ENCODE data around the gene HAPSTR1. TPM values are rescaled to one million over a fixed set of nuclear protein-coding genes. Genes with fewer than 3 reads are reported as not detected.
"Not testable (repeated sequence)": the region's sequence is repeated elsewhere in the genome, so short reads cannot be mapped to it uniquely, and the experiment has no call there.

HAPSTR1 gene
- total and polyA plus RNA-seq, 2 of the 4 experiments (the other 2 are of a cell fraction): 22.2 to 56.5 TPM

DNA sequence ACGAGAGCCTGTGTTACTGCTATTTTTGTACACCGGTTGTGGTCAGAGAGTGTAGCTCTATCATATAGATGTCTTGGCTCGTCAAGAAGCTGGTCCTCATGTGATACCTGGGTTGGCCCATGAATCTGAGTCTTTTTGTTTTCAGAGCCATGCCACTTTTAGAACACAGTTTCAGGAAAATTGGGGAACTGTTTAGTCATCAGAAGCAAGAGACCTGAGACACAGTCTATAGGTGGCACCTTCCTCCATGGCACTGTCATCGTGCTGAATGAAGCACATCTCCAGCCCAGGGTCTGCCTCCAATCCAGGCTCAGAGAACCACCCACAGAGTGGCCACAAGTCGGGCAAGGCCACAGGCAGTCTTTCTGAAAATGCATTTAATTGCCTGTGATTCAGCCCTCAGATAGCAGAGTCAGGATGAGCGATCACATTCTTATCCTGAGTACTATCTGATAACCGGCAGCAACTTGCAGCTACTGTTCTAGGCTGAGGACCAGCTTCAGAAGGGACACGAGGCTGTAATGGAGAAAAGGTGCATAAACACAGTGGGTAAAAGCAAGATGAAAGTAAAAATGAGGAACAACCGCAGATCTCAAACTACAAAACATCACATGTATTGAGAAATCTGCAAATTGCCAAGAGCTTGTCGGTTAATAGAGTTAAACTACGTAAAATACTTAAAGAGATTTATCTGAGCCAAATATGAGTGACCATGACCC lies 14.2 kb upstream of the HAPSTR1 start (continued):
- 0 out of 2 replicates have a peak, but pooled peaks have one; percentile 23 for TF ChIP-seq MXI1 (IDR thresholded peaks at IDR 0.05; ENCODE audit: borderline replicate concordance, low read depth, low read length)
- no peak for TF ChIP-seq RFX5 (IDR thresholded peaks at IDR 0.05; ENCODE audit: low read depth, low read length)

- ATAC-seq (ENCODE audit: low read depth); H4K20me1 ChIP-seq (ENCODE audit: insufficient read depth, low read length); H3K36me3 ChIP-seq (ENCODE audit: control insufficient read depth, insufficient read depth, low read length); H3K4me2 ChIP-seq (ENCODE audit: low read depth, low read length); H2AK5ac ChIP-seq (ENCODE audit: low read depth, low read length); H3K4me3 ChIP-seq (ENCODE audit: insufficient read depth, low read depth, low read length); H3K56ac ChIP-seq (ENCODE audit: extremely low read depth, insufficient read depth, low read length); dilution Hi-C loops (cut with HindIII; ENCODE audit: low sequenced_read_pairs, unreplicated experiment); H2AK9ac ChIP-seq (replicated peaks; ENCODE audit: low read depth, low read length, poor library complexity); H3K27me3 ChIP-seq (ENCODE audit: control insufficient read depth, insufficient read depth, low read length); BruUV-seq (replicated peaks); H3K23ac ChIP-seq (ENCODE audit: low read depth, low read length); H3K27ac ChIP-seq (ENCODE audit: insufficient read depth, low read length); H2AFZ ChIP-seq (replicated peaks; ENCODE audit: low read length, poor library complexity); H3K18ac ChIP-seq (ENCODE audit: low read depth, low read length); H3K9ac ChIP-seq (ENCODE audit: low read depth, low read length); H3K9me3 ChIP-seq (ENCODE audit: control insufficient read depth, insufficient read depth, low read length); in situ Hi-C loops (cut with MboI; ENCODE audit: low sequenced_read_pairs); intact Hi-C loops (cut with micrococcal nuclease); H3K14ac ChIP-seq (replicated peaks; ENCODE audit: low read depth, low read length); H3K9me1 ChIP-seq (ENCODE audit: insufficient read depth, low read length): not testable (repeated sequence)
- TF ChIP-seq CEBPB (IDR thresholded peaks at IDR 0.05; ENCODE audit: low read depth, low read length): peak; percentile 89
- peak overlapping the region; percentile 84; the same call in 1 of the 2 replicates for H4K5ac ChIP-seq (ENCODE audit: low read depth, low read length)
- H4K91ac ChIP-seq (ENCODE audit: insufficient read depth, low read depth, low read length): peak overlapping the region; percentile 60; the same call in 1 of the 2 replicates
- peak overlapping the region; percentile 91 for H2BK5ac ChIP-seq (ENCODE audit: low read depth, low read length, poor library complexity, severe bottlenecking)
- peak overlapping the region; percentile 97 for H2BK120ac ChIP-seq (ENCODE audit: low read depth, low read length)
- peak overlapping the region in 1 of 2 experiments; percentile 28; a peak in 2 of 4 replicates for H4K8ac ChIP-seq (ENCODE audit: low read depth in 2 of 2, low read length in 2 of 2)
- POLR2A ChIA-PET (ENCODE audit: unreplicated experiment): interaction anchor here (1.2 kb wide), 1 partner anchor 13 kb away, joined by 10 read pairs; the partner anchor contains the start of gene HAPSTR1
- H3K4ac ChIP-seq (ENCODE audit: low read depth, low read length): peak overlapping the region; percentile 93; the same call in 1 of the 2 replicates
- CTCF ChIA-PET: interaction anchor here (0.6 to 1.8 kb wide), 3 partner anchors 70 to 1840 kb away, joined by 3 to 7 read pairs (median 3); no protein-coding TSS in a partner anchor
- WGBS, 2 experiments (ENCODE audit: extremely low coverage in 2 of 2, insufficient read length in 1 of 2): no CpG with 5 or more reads among the region's 8 CpGs
- peaks cover 11% of the 10 kb centered on the region for H3K4me1 ChIP-seq (ENCODE audit: control insufficient read depth, insufficient read depth, low read length)
- 0 out of 3 replicates have a peak overlapping the region, but pooled peaks have one; percentile 27 for H2BK15ac ChIP-seq (ENCODE audit: low read depth, low read length)
- H3K79me1 ChIP-seq (ENCODE audit: low read depth in 1 of 2, low read length in 2 of 2): peaks cover 0 to 11% of the 10 kb centered on the region in 2 experiments; a peak in 1 of 4 replicates
- DNase-seq: peak; percentile 87
- peak overlapping the region; percentile 57 for H2BK20ac ChIP-seq (ENCODE audit: low read depth, low read length)
Observed at GRCh38 chr16:9078467-9079429, 12.7 kb upstream of the HAPSTR1 start.

All from IMR-90 (cell line).